CD4-positive, alpha-beta T cell treated with Interleukin-10 for 1 hour (primary cell): ENCODE results near the gene CALN1.
"Not testable (repeated sequence)": the region's sequence is repeated elsewhere in the genome, so short reads cannot be mapped to it uniquely, and the experiment has no call there.

Experiments used
- DNase-seq: peaks from one replicate; pipeline ENCODE4 v3.0.0-alpha.2; 2020

CALN1 gene

DNA sequence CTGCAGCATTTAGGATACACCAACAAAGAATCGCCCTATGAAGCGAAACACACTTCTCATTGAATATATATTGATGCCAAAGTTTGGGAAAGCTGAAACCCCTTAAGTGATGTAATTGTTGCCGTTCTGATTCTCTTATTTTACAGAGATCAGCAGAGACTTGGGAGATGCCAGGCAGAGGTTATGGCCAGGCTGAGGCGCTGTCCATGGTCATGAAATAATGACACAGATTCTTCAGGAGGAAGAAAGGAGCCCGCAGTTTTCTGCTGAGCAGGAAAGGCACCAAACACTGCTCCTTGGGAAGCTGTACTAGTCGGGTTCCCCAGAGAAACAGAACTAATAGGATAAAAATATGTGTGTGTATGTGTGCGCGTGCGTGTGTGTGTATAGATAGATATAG, 566.0 kb downstream of the CALN1 start:
- no peak for DNase-seq

DNA sequence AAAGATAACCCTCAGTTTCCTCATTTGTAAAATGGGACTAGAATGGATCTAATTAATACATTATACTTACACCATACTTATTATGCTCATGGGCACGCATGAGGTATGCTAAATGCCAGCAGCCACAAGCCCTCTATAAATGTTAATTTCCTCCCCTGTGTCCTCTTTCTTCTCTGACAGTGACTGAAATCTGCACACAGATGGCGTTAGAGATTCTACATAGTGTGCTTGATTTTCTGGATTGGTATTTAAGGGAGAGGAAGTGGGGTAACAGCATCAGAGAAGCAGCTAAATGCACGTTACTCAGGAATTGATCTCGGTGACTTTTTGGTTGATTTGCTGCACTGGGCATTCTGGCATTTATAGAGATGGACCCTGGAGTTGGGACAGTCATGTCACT, 568.5 kb downstream of the CALN1 start:
- DNase-seq = no peak

DNA sequence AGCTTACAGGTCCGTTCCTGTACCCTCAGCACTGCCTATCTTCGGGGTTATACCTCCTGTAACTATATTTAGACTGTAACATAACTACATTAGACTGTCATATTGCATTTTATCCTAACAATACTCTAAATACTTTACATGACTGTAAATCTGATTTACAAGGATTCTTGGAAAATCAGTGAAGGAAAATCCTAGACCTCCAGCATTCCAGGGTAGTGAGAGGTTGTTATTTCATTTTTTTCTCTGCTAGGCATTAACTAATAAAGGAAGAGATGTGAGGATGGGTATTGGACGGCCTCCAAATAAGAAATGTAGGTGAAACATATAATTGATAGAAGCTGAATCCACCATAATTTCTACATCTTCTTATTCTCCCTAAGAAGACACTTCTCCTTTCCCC, 569.4 kb downstream of the CALN1 start:
- DNase-seq = no peak

DNA sequence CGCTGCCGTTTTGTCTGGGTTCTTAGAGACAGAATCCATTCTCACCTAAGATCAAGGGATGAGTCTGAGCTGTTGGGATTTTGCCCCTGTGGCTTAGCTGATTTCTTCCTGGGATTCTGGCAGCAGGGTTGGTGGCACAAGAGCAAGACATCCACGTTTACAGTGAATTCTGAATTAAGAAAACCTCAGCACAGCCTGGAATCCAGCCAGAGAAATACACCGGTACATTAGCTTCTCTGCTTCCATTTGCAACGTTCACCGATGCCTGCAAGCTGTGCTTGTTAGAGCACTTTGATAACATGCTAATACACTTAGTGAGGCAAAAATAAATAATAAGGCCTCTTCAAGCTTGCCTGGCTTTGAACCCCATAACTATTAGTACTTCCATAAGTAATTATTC, 569.8 kb downstream of the CALN1 start:
- no peak for DNase-seq

DNA sequence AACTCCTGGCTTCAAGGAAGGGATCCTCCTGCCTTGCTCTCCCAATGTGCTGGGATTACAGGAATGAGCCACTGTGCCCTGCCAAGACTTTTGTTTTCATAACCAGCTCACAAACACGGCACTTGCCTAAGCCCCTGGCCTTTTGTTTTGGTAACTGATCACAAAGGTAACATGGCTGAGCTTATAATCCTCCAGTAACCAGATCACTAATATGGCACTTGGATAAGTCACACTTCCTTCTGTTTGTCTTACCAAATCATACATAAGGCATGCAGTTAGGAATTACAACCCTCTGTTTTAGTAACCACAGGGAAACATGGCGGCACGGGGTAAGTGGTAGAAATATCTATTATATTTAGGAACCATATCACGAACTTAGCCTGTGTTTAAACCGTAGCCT, 577.1 kb downstream of the CALN1 start:
- no peak for DNase-seq

DNA sequence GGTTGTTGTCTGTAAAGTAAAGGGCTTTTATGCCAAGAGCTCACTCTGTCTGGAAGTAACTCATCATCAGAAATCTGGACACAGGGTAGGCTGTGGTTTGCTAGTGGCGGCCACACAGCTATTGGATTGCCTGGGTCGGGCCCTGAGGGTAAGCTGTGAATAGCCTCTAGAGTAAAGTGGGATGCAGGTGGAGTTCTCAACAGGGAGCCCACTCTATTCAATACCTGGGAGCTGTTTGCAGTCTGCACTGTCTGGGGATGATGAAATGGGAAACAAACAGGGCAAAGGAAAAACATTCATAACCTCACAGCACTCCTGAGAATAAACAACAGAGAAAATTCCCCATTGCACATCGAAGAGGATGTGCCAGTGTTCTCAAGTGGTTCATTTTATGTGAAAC, 582.6 kb downstream of the CALN1 start:
- no peak for DNase-seq

DNA sequence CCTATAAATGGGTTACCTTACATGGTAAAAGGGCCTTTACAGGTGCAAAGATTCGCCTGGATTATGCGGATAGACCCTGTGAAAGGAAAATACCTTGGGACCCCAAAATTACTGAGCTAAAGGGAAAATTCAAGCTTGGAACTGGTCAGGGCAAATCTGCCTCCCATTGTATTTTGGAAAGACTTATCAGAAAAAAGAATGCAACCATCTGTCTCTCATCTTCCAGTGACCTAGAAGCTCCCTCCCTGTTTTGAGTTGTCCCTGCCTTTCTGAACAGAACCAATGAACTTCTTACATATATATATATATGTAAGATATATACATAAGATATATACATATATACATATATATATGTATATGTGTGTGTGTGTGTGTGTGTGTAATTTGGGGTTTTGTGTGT, 583.8 kb downstream of the CALN1 start:
- no peak for DNase-seq

DNA sequence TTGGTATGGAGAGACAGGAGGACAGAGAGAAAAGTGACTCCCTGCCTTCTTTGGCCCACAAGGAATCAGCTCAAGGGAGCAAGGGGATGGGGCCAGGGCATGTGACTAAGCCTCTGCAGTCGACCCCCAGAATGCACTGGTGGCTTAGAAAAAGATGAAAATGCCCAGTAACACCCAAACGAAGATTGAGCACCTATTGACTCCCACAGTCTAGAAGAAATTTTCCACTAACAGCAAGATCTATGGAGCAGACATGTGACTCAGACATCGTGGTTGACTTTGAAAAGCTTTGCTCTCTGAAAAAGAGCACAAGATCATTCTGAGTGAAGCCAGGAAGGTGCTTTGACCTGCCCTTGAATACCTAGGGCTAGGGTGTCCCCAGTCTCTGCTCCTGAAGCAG, 586.0 kb downstream of the CALN1 start:
- no peak for DNase-seq

DNA sequence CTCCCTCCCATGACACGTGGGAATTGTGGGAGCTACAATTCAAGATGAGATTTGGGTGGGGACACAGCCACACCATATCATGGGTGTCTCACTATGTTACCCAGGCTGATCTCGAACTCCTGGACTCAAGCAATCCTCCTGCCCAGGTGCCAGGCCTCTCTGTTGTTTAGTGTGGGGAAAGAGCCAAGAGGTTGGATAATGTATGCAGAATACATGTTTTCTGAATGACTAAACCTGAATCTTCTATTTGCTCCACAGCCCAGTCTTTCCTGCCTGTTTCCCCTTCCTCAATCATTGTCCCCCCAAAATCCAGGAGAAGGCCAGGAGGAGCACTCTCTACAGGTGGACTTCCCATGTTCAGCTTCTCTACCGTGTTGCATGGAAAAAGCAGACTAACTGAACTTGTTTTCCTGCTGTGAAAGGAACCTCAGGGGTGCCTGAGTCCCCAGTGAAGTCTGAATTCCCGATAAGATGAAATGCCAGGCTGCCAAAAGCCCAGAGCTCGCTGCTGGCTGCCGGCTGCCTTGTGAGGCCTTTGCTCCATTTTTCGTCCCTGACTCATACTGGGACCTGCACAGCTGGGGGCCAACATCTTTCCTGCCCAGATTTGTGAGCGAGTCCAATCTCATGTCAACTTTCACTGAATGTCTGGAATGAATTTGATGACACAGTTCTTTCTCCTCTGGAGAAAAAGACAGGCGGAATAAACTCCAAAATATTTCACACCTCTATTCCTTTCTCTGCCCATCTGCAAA, 588.0 kb downstream of the CALN1 start:
- DNase-seq = no peak

DNA sequence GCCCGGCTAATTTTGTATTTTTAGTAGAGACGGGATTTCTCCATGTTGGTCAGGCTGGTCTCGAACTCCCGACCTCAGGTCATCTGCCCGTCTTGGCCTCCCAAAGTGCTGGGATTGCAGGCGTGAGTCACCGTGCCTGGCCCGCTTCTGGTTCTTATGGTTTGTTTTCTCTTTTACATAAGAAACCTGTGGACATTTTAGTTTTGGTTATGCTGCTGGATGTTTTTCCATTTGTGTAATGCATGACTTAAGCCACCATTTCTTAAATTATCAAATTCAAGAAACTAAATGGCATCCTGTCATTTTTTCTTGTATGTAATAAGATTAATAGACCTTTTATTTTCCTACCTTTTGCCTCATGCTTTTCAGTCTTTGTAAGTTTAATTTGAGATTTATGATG, 589.7 kb downstream of the CALN1 start:
- not testable (repeated sequence) for DNase-seq

DNA sequence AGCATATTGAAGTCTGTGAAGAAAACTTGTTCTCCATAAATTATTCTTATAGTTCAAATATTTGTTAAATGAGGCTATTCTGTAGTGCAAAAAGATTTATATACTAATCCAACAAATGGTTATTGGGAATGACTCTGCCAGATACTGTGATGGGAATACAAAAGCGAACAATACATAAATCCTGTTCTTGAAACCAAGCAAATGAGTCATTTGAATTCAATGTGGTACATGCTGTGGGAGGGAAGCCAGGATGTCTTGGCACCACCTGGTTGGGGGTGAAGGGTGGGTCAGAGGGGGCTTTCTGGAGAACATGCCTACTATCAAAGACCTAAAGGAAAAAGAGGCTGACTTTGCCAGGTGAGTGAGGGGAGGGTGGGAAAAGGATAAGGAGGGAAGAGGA, 594.2 kb downstream of the CALN1 start:
- no peak for DNase-seq

DNA sequence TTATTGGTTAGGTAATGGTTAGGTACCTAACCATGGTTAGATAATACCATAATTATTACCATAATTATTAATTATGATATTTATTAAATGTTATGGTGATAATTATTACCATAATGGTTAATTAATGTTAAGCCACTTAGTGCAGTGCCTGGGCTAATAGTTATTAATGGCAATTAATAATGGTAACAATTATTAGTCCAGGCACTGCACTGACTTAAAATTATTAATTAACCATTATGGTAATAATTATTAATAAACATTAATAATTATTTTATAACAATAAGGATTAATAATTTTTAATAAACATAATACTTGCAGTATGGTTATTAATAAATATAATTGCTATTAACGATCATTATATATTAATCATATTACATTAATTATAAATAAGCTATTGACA, 604.0 kb downstream of the CALN1 start:
- DNase-seq = no peak

DNA sequence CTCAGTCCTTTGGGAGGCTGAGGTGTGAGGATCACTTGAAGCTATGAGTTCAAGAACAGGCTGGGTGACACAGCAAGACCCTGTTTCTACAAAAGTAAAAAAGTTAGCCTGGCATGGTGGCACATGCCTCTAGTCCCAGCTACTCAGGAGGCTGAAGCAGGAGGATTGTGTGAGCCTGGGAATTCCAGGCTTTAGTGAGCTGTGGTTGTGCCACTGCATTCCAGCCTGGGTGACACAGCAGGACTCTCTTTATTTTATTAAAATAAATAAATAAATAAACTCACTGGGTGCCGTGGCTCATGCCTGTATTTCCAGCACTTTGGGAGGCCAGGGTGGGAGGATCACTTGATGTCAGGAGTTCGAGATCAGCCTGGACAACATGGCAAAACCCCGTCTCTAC, 607.9 kb downstream of the CALN1 start:
- no peak for DNase-seq

DNA sequence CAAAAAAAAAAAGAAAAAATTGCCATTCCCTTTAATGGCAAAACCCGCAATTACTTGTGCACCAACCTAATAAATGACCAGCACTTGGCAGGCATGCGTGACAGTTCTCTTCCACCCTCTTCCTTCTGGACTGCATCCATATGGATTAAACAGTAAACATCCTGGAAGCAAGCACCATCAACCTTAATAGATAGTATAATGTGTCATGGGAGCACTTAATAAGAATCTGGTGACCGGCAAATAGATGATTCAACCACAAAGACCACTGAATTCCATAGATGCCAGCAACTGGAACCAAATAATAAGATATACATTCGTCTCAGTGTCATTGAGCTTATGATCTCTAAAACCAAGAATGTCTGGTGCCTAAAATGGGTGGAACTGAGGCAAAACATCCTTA, 610.2 kb downstream of the CALN1 start:
- no peak for DNase-seq

DNA sequence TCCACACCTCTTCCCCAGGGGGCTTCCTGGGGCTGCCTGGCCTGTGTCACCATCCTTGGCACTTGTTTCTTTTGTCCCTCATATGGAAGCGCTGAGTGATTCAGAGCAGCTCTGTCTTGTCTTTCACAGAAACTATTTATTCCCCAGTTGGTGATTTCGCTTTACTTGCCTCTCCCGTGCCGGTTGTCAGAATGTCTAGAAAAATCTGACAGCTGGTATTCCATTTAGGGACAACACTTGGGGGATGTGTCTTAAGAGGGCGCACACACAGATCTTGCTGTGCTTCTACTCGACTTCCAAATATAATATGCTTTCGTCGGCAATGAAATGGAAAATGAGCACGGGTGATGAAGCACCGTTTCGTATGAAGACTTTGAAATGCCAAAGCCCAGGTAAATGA, 611.8 kb downstream of the CALN1 start:
- DNase-seq = no peak

DNA sequence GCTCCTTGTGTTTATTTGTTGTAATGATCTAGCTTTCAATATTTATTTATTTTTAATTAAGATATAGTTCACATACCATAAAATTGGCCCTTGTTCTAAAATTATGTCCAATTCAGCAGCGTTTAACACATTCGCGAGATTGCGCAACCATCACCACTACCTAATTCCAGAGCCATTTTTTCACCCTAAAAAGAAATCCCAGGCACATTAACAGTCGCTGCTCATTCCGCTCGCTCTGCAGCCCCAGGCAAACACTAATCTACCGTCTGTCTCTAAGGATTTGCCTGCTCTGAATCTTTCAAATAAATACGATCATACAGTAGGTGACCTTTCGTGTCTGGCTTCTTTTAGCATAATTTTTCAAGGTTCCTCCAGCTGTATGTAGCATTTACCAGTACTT, 616.7 kb downstream of the CALN1 start:
- DNase-seq = no peak

DNA sequence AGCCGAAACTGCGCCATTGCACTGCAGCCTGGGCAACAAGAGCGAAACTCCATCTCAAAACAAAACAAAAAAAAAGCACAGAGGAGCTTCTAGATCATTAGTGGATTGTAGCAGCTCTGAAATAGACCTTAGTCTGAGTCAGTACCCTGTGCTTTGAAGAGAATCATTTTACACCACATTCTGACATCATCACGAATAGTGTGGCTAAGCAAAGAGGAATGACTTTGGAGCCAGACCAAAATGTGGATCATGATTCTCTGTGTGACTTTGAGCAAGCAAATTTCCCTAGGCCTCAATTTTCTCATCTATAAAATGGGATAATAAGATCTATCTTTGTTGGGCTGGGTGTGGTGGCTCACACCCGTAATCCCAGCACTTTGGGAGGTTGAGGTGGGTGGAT, 618.9 kb downstream of the CALN1 start:
- no peak for DNase-seq

DNA sequence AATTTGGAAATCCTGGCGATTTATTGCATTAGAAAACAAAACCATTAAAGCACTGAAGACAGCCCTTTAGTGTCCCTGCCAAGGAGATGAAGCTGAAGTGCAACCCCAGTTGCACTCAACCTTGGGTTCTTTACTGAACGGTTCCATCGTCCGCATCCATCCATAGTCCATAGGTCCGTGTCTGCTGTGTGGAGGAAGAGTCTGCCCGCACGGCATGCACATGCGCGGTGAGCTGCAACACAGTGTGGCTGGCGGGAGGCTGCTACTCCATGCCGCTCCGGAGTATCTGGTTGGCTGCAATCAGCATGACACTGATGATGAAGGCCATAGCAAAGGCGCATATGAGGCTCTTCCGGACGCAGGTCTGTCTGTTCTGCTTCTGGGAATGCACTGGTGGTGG, 624.6 kb downstream of the CALN1 start:
- DNase-seq = no peak

DNA sequence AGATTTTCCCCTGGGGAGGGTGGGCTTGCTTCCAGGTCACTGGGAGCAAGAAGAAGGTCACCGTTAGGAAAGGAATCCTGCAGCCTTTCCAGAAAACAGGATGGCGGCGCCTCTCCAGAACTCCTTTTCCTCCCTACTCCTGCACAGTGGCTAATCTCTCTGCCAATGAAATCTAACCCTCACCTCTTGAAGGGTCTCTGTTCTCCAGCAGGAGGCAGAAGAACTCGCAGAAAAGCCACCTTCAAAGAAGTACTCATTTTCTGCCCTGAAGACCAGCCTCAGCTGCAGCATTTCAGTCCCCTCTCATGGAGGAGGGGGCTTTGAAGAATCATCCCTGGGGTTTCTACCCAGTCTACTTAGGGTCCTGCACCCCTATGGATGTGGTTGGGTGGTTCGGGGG, 626.9 kb downstream of the CALN1 start:
- no peak for DNase-seq

DNA sequence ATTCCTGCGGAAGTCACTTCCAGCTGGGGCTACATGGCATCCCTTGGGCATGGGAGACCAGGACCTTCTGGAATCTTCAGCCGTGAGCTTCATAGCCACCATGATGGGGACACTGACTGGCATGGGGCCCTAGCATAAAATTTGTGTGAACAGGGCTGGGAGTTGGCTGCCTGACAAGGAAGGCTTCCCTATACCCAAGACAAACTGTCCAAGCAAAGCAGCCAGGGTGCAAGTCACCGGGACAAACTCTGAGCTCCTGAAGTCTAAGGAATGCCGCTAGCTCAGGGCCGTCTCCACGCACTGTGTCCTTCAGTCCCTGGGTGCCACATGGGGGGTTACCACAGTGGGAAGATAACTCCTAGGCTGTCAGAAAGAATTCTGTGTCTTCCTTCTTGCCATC, 627.4 kb downstream of the CALN1 start:
- DNase-seq = no peak

DNA sequence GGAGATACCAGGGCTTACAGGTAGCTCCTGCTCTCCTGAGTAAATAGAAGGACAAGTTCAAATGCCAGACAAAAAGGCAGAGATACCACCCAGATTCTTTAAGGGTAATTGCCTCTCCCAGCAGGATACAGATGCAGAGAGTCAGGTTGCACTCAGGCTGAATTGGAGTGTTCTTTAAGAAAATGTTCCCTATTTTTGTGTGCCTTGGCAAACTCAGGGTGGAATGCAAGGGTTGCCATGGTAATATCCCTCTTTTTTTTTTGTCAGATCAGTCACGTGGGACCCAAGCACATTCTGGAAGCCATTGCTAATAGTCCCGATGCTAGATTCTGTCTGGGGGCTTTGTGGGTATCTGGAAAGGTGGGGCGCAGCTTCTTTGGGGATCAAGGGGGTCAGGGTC, 628.0 kb downstream of the CALN1 start:
- no peak for DNase-seq

DNA sequence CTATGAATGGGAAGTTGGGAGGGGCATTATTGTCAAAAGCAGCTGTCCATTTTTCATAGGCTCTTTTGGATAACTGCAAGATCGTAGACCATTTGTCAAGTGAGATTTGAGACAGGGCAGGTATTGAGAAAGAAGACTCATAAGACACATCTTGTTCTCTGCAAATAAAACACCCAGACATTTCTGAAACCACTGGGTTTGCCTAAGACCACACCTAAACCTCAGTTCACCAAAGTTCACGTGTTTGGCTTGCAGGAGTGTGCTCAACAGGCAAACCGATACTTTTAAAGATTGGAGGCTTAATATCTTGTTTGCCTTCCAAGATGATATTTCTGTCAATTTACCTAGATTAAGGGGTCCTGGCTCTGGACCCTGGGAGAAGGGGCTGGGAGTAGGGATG, 628.4 kb downstream of the CALN1 start:
- no peak for DNase-seq

DNA sequence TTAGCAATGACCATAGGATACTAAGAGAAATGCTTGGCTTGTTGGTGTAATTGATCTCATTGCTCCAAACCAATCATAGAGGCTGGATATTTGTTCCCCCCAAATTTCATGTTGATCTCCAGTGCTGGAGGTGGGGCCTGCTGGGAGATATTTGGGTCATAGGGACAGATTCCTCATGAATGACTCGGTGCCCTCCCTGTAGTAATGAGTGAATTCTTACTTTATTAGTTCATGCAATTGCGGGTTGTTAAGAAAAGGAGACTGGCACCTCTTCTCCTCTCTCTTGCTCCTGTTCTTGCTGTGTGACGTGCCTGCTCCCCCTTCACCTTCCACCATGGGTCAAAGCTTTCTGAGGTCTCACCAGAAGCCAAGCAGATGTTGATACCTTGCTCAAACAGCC, 630.1 kb downstream of the CALN1 start:
- no peak for DNase-seq

DNA sequence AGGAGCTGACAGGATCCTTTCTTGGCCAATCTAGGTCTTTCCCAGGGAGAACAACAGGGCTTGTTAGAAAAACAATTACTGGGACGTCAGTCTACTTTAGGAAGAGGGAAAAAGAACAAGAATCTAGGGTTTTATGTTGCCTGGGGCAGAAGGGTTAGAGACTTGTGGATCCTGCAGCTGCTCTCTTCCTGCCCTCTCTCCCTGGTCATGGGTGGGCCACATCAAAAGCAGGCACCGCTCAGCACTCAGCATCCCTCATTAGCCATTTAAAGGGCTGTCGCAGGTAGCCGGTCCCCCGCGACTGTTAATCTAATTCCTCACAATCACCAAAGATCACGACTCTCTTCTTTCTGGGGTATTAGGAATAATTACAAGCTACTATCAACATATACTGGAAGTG, 631.9 kb downstream of the CALN1 start:
- DNase-seq = no peak

DNA sequence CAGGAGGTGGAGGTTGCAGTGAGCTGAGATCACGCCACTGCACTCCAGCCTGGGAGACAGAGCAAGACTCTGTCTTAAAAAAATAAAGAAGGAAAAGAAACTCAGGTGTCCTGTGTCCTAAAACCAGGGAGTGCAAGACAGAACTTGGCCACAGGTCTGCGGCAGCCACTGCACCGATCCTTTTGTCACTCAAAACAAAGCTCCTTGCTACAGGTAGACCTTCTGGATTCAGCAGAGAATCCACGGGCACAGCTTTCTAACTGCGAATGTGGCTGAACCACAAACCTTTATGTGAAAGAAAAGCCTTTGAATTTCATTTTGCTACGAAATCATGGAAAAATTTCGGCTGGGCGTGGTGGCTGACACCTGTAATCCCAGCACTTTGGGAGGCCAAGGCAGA, 634.9 kb downstream of the CALN1 start:
- DNase-seq = no peak

DNA sequence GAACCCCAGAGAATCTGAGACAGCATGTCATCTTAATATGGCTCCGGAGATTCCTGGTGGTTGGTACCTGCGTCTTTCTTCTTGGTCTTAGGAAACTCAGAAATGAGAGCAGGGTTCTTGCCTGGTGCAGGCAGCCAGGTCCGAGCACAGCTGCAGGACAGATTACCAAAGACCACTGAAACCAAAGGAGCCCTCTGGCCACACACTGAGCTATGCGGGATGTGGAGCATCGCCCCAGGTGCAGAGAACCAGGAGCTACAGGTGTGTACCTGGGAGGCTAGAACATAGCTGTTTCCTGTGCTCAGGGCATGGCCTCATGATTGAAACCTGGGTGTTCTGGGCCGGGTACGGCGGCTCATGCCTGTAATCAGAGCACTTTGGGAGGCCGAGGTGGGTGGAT, 635.4 kb downstream of the CALN1 start:
- DNase-seq = no peak
